NCI-H82 (cell line): ENCODE measurements around the gene ABCA4.

Source experiments
- DNase-seq: peaks from one replicate; lab custom pipeline; 2025; lab: John Stamatoyannopoulos, UW

Gene ABCA4

GRCh38 chr1:94050675-94051074, 70.3 kb downstream of the ABCA4 start:
- DNase-seq: no peak

GRCh38 chr1:94050254-94050653, 70.7 kb downstream of the ABCA4 start:
- DNase-seq: no peak

GRCh38 chr1:94049791-94050190, 71.2 kb downstream of the ABCA4 start:
- no peak for DNase-seq

- DNase-seq: no peak
Measured at GRCh38 chr1:94048413-94049164, 72.4 kb downstream of the ABCA4 start.

- DNase-seq: no peak
Measured at GRCh38 chr1:94047949-94048348, 73.0 kb downstream of the ABCA4 start.

- peak; percentile 70 for DNase-seq
Measured at GRCh38 chr1:94045465-94046056, 75.4 kb downstream of the ABCA4 start.

GRCh38 chr1:94044891-94045290, 76.1 kb downstream of the ABCA4 start:
- DNase-seq: no peak

- DNase-seq: no peak
Measured at GRCh38 chr1:94044290-94044790, 76.6 kb downstream of the ABCA4 start.

- DNase-seq: no peak
Measured at GRCh38 chr1:94043738-94044289, 77.1 kb downstream of the ABCA4 start.

- no peak for DNase-seq
Measured at GRCh38 chr1:94042388-94042787, 78.6 kb downstream of the ABCA4 start.

- DNase-seq: peak; percentile 47
Measured at GRCh38 chr1:94039871-94040569, 80.9 kb downstream of the ABCA4 start.

- peak; percentile 90 for DNase-seq
Measured at GRCh38 chr1:94039514-94039870, 81.5 kb downstream of the ABCA4 start.

- DNase-seq: no peak
Measured at GRCh38 chr1:94038511-94038910, 82.4 kb downstream of the ABCA4 start.

GRCh38 chr1:94037392-94038229, 83.3 kb downstream of the ABCA4 start:
- DNase-seq: no peak

- no peak for DNase-seq
Measured at GRCh38 chr1:94036730-94037129, 84.2 kb downstream of the ABCA4 start.

GRCh38 chr1:94033849-94034248, 87.1 kb downstream of the ABCA4 start:
- DNase-seq: no peak

GRCh38 chr1:94032637-94033036, 88.3 kb downstream of the ABCA4 start:
- no peak for DNase-seq

- no peak for DNase-seq
Measured at GRCh38 chr1:94031591-94031990, 89.4 kb downstream of the ABCA4 start.

- DNase-seq: no peak
Measured at GRCh38 chr1:94031154-94031553, 89.8 kb downstream of the ABCA4 start.

GRCh38 chr1:94029130-94029993, 91.6 kb downstream of the ABCA4 start:
- DNase-seq: no peak
